ENCODE results near the gene HP.

The HP gene

GRCh38 chr16:72085002-72085401 lies 30.7 kb downstream of the HP start:
- DNase-seq (ENCODE audit: low read depth) = no peak

GRCh38 chr16:72091217-72091616 lies 36.9 kb downstream of the HP start:
- DNase-seq (ENCODE audit: low read depth) = no peak

GRCh38 chr16:72092832-72093447 lies 38.6 kb downstream of the HP start:
- no peak for DNase-seq (ENCODE audit: low read depth)

GRCh38 chr16:72093448-72094265 lies 39.4 kb downstream of the HP start, which contains the start of the genes DHX38 and TXNL4B:
DHX38 (plus strand) TSS chr16:72093847; CDS start chr16:72096158, 2,311 bp downstream.
TXNL4B (minus strand) TSS chr16:72093620; CDS start chr16:72090749, 2,871 bp downstream.
- peak; percentile 68 for DNase-seq (ENCODE audit: low read depth)

GRCh38 chr16:72094266-72094610 lies 39.9 kb downstream of the HP start:
- no peak for DNase-seq (ENCODE audit: low read depth)

GRCh38 chr16:72098936-72099335 lies 44.6 kb downstream of the HP start:
- no peak for DNase-seq (ENCODE audit: low read depth)

GRCh38 chr16:72099377-72099818 lies 45.1 kb downstream of the HP start:
- DNase-seq (ENCODE audit: low read depth) = no peak

- DNase-seq (ENCODE audit: low read depth) = no peak
These were observed 46.9 kb downstream of the HP start for GRCh38 chr16:72101195-72101594.

GRCh38 chr16:72104905-72105304 lies 50.6 kb downstream of the HP start:
- DNase-seq (ENCODE audit: low read depth) = no peak

GRCh38 chr16:72105978-72106377 lies 51.7 kb downstream of the HP start:
- no peak for DNase-seq (ENCODE audit: low read depth)

- DNase-seq (ENCODE audit: low read depth) = no peak
These were observed 53.1 kb downstream of the HP start for GRCh38 chr16:72107371-72107770.

GRCh38 chr16:72108353-72109102 lies 54.2 kb downstream of the HP start:
- DNase-seq (ENCODE audit: low read depth) = no peak

GRCh38 chr16:72109300-72109699 lies 55.0 kb downstream of the HP start:
- no peak for DNase-seq (ENCODE audit: low read depth)

- DNase-seq (ENCODE audit: low read depth) = no peak
These were observed 55.7 kb downstream of the HP start for GRCh38 chr16:72109966-72110530.

Data from stimulated activated CD8-positive, alpha-beta memory T cell treated with anti-CD3 and anti-CD28 coated beads, Interleukin-15, amount 100 ng/mL, for 24 hours (primary cell).